Fibroblast of upper back skin (primary cell): ENCODE measurements around the gene CUL2.
A peak's percentile ranks its signal among the peaks of the same experiment; 100 is the strongest.
"Not testable (repeated sequence)": the region's sequence is repeated elsewhere in the genome, so short reads cannot be mapped to it uniquely, and the experiment has no call there.

Experiments
- DNase-seq: peaks from one replicate; pipeline ENCODE4 v3.0.0-alpha.2; 2013

CUL2 gene

GRCh38 chr10:34974364-34975065, 115.6 kb downstream of the CUL2 start:
- not testable (repeated sequence) for DNase-seq

GRCh38 chr10:34973757-34974156, 116.4 kb downstream of the CUL2 start:
- not testable (repeated sequence) for DNase-seq

- DNase-seq, result not testable (repeated sequence)
Measured at GRCh38 chr10:34973121-34973520, 117.0 kb downstream of the CUL2 start.

- DNase-seq, result not testable (repeated sequence)
Measured at GRCh38 chr10:34972591-34972990, 117.5 kb downstream of the CUL2 start.

GRCh38 chr10:34971606-34972334, 118.4 kb downstream of the CUL2 start:
- not testable (repeated sequence) for DNase-seq

GRCh38 chr10:34969171-34969570, 121.0 kb downstream of the CUL2 start:
- DNase-seq, result no peak

GRCh38 chr10:34967335-34967880, 122.7 kb downstream of the CUL2 start:
- DNase-seq, result peak; percentile 93

- DNase-seq, result peak; percentile 68
Measured at GRCh38 chr10:34966451-34966850, 123.7 kb downstream of the CUL2 start.

GRCh38 chr10:34966040-34966439, 124.1 kb downstream of the CUL2 start:
- no peak for DNase-seq

- no peak for DNase-seq
Measured at GRCh38 chr10:34964166-34964800, 125.9 kb downstream of the CUL2 start.

GRCh38 chr10:34962866-34963265, 127.3 kb downstream of the CUL2 start:
- peak; percentile 18 for DNase-seq

- DNase-seq, result no peak
Measured at GRCh38 chr10:34960983-34961382, 129.2 kb downstream of the CUL2 start.

- no peak for DNase-seq
Measured at GRCh38 chr10:34959786-34960185, 130.4 kb downstream of the CUL2 start.

- DNase-seq, result no peak
Measured at GRCh38 chr10:34959321-34959720, 130.8 kb downstream of the CUL2 start.
